ENCODE data around the gene TMEM151A. TPM values are rescaled to one million over a fixed set of nuclear protein-coding genes. Genes with fewer than 3 reads are reported as not detected.
"Not testable (repeated sequence)": the region's sequence is repeated elsewhere in the genome, so short reads cannot be mapped to it uniquely, and the experiment has no call there.

The TMEM151A gene
- total and polyA plus RNA-seq, 2 of the 4 experiments (the other 2 are of a cell fraction), result 0.03 TPM; not detected in 1

- POLR2A ChIA-PET (ENCODE audit: unreplicated experiment); H3K4me2 ChIP-seq (ENCODE audit: low read depth, low read length); H3K14ac ChIP-seq (replicated peaks; ENCODE audit: low read depth, low read length); H2AFZ ChIP-seq (replicated peaks; ENCODE audit: low read length, poor library complexity); dilution Hi-C loops (cut with HindIII; ENCODE audit: low sequenced_read_pairs, unreplicated experiment); H3K4me3 ChIP-seq (ENCODE audit: insufficient read depth, low read depth, low read length); H2BK20ac ChIP-seq (ENCODE audit: low read depth, low read length); H3K18ac ChIP-seq (ENCODE audit: low read depth, low read length); H4K5ac ChIP-seq (ENCODE audit: low read depth, low read length); H3K9ac ChIP-seq (ENCODE audit: low read depth, low read length); H2AK9ac ChIP-seq (replicated peaks; ENCODE audit: low read depth, low read length, poor library complexity); H2BK5ac ChIP-seq (ENCODE audit: low read depth, low read length, poor library complexity, severe bottlenecking); H2AK5ac ChIP-seq (ENCODE audit: low read depth, low read length); H4K8ac ChIP-seq (ENCODE audit: low read depth in 2 of 2, low read length in 2 of 2); H3K27ac ChIP-seq (ENCODE audit: insufficient read depth, low read length); H3K56ac ChIP-seq (ENCODE audit: extremely low read depth, insufficient read depth, low read length); H3K4ac ChIP-seq (ENCODE audit: low read depth, low read length); H3K27me3 ChIP-seq (ENCODE audit: control insufficient read depth, insufficient read depth, low read length); DNase-seq; BruUV-seq (replicated peaks); intact Hi-C loops (cut with micrococcal nuclease); in situ Hi-C loops (cut with MboI; ENCODE audit: low sequenced_read_pairs); H3K36me3 ChIP-seq (ENCODE audit: control insufficient read depth, insufficient read depth, low read length); ATAC-seq (ENCODE audit: low read depth); H2BK120ac ChIP-seq (ENCODE audit: low read depth, low read length); H3K9me3 ChIP-seq (ENCODE audit: control insufficient read depth, insufficient read depth, low read length); H2BK15ac ChIP-seq (ENCODE audit: low read depth, low read length); H3K23ac ChIP-seq (ENCODE audit: low read depth, low read length); H4K91ac ChIP-seq (ENCODE audit: insufficient read depth, low read depth, low read length); CTCF ChIA-PET: not testable (repeated sequence)
- Histone ChIP-seq H3K9me1 (ENCODE audit: insufficient read depth, low read length) (peaks cover 26% of the 10 kb centered on the region), H3K4me1 (ENCODE audit: control insufficient read depth, insufficient read depth, low read length) (peaks cover 36% of the 10 kb centered on the region), H4K20me1 (ENCODE audit: insufficient read depth, low read length) (peaks cover 11% of the 10 kb centered on the region), H3K79me1 (ENCODE audit: low read depth in 1 of 2, low read length in 2 of 2) (peaks cover 0 to 28% of the 10 kb centered on the region in 2 experiments; a peak in 2 of 4 replicates)
- WGBS, 2 experiments (ENCODE audit: extremely low coverage in 2 of 2, insufficient read length in 1 of 2), result no CpG with 5 or more reads among the region's 6 CpGs
Measured at GRCh38 chr11:66320748-66321147, 29.1 kb downstream of the TMEM151A start.

Data from IMR-90 (cell line).